Trophoblast cell (in vitro differentiated cells and primary cell): ENCODE results near the gene DCDC2C.

Experiments
- DNase-seq, 2 donors: peaks; one replicate each; pipeline ENCODE4 v3.0.0-alpha.2; 2016
- H2AFZ ChIP-seq: 2 replicates; pipeline ENCODE4 v1.6.1; 2013; ENCODE audit warnings: low read length, moderate library complexity, mild to moderate bottlenecking; ENCODE audit not compliant: insufficient read depth, poor library complexity
- H2AK5ac ChIP-seq: 2 replicates; pipeline ENCODE4 v1.6.1; 2013; ENCODE audit warnings: mild to moderate bottlenecking, low read length
- H2BK120ac ChIP-seq: 2 replicates; pipeline ENCODE4 v1.6.1; 2013; ENCODE audit warnings: low read length, mild to moderate bottlenecking, moderate library complexity; ENCODE audit not compliant: insufficient read depth, poor library complexity
- H2BK12ac ChIP-seq: 2 replicates; pipeline ENCODE4 v1.6.1; 2013; ENCODE audit warnings: mild to moderate bottlenecking, low read length, moderate library complexity
- H2BK5ac ChIP-seq: 2 replicates; pipeline ENCODE4 v1.6.1; 2013; ENCODE audit warnings: low read length, low read depth, moderate library complexity, mild to moderate bottlenecking; ENCODE audit not compliant: poor library complexity
- H3K14ac ChIP-seq: 2 replicates; pipeline ENCODE4 v1.6.1; 2013; ENCODE audit warnings: mild to moderate bottlenecking, low read length
- H3K18ac ChIP-seq: 2 replicates; pipeline ENCODE4 v1.6.1; 2013; ENCODE audit warnings: mild to moderate bottlenecking, low read length
- H3K23ac ChIP-seq: 2 replicates; pipeline ENCODE4 v1.6.1; 2013; ENCODE audit warnings: low read length
- H3K27ac ChIP-seq: 2 replicates; pipeline ENCODE4 v1.5.1; 2013; ENCODE audit warnings: low read depth, mild to moderate bottlenecking, inconsistent platforms, low read length, moderate library complexity
- H3K27me3 ChIP-seq: 2 replicates; pipeline ENCODE4 v1.6.1; 2013; ENCODE audit warnings: inconsistent platforms, mild to moderate bottlenecking, low read length, moderate library complexity; ENCODE audit not compliant: insufficient read depth
- H3K36me3 ChIP-seq, 2 experiments: 1 replicate in 1 of 2; 2 replicates in 1 of 2; pipeline ENCODE4 v1.6.1; 2013; ENCODE audit warnings: low read length in 2 of 2, mild to moderate bottlenecking in 2 of 2, moderate library complexity in 1 of 2; ENCODE audit not compliant: insufficient read depth in 2 of 2, control insufficient read depth in 1 of 2
- H3K4ac ChIP-seq: 2 replicates; pipeline ENCODE4 v1.6.1; 2013; ENCODE audit warnings: low read depth, mild to moderate bottlenecking, low read length, moderate library complexity
- H3K4me1 ChIP-seq, 2 experiments: 1 replicate in 1 of 2; 2 replicates in 1 of 2; pipeline ENCODE4 v1.6.1; 2013; ENCODE audit warnings: low read length in 2 of 2, mild to moderate bottlenecking in 2 of 2, moderate library complexity in 1 of 2; ENCODE audit not compliant: insufficient read depth in 2 of 2, control insufficient read depth in 1 of 2
- H3K4me2 ChIP-seq: 2 replicates; pipeline ENCODE4 v1.6.1; 2013; ENCODE audit warnings: inconsistent platforms, mild to moderate bottlenecking, low read length, moderate library complexity
- H3K4me3 ChIP-seq: 2 replicates; pipeline ENCODE4 v1.5.1; 2013; ENCODE audit warnings: mild to moderate bottlenecking, low read depth, low read length, inconsistent platforms
- H3K79me1 ChIP-seq: one replicate; pipeline ENCODE4 v1.6.1; 2013; ENCODE audit warnings: low read length
- H3K79me2 ChIP-seq: 2 replicates; pipeline ENCODE4 v1.6.1; 2013; ENCODE audit warnings: low read length, mild to moderate bottlenecking; ENCODE audit not compliant: control insufficient read depth, insufficient read depth, poor library complexity
- H3K9ac ChIP-seq: 2 replicates; pipeline ENCODE4 v1.6.1; 2013; ENCODE audit warnings: mild to moderate bottlenecking, low read length
- H3K9me3 ChIP-seq: 2 replicates; pipeline ENCODE4 v1.6.1; 2013; ENCODE audit warnings: low read depth, mild to moderate bottlenecking, control low read depth, inconsistent platforms, low read length; ENCODE audit not compliant: insufficient read depth
- H4K12ac ChIP-seq: 2 replicates; pipeline ENCODE4 v1.6.1; 2013; ENCODE audit warnings: low read depth, mild to moderate bottlenecking, low read length, moderate library complexity
- H4K8ac ChIP-seq: 2 replicates; pipeline ENCODE4 v1.6.1; 2013; ENCODE audit warnings: low read depth, mild to moderate bottlenecking, low read length, moderate library complexity
- H4K91ac ChIP-seq: one replicate; pipeline ENCODE4 v1.6.1; 2013; ENCODE audit warnings: low read depth, mild to moderate bottlenecking, low read length, moderate library complexity
- WGBS: extraction: QIAGEN DNeasy Blood & Tissue Kit; methylation state at CpG from one replicate; pipeline ENCODE4 v1.1.7; 2013; ENCODE audit warnings: missing lambda C conversion rate; ENCODE audit not compliant: insufficient read length, insufficient coverage; ENCODE audit errors: extremely low coverage; 5-methylcytosine and 5-hydroxymethylcytosine counted together

The DCDC2C gene

DNA sequence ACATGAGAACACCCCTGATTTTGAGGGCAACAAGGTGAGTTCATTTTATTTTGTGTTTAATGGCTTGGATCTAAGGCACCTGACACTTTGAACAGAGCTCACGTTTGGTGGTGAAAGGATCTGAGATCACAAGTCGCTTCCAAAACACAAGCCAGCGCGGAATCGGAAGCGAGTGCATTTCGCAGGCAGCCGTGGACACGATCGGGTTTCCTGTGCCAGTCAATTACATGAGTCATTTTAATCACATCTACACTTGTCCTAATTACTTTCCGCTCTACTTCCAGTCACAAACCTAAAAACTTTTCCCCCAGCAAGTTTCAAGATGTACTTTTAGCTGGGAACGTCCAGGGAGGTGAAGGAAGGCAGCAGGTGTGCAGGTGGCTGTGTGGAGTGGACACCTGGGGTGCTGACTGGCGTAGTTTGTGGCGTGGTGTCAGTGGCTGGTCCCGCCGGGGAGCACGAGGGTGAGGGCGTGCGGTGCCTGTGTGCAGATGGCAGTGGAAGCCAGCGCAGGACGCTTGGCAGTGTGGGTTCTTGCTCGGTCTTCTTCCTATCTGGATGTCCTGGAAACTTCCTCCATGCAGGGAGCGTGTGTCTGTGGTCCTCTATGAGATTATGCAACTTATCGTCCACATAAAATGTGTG, 75.6 kb downstream of the DCDC2C start:
- Histone ChIP-seq H3K9me3 (no peaks in the 10 kb centered on the region), H3K4me1 (no peaks in the 10 kb centered on the region), H3K18ac (no peak overlapping the region), H3K9ac (no peak overlapping the region), H2AK5ac (no peak overlapping the region), H3K23ac (no peak overlapping the region), H2BK120ac (no peak overlapping the region), H4K91ac (no peak overlapping the region), H3K27me3 (no peaks in the 10 kb centered on the region), H2AFZ (no peak overlapping the region), H3K27ac (no peak overlapping the region), H3K4me2 (no peak overlapping the region), H4K8ac (no peak overlapping the region), H3K79me1 (no peaks in the 10 kb centered on the region), H3K4me3 (no peak overlapping the region), H4K12ac (no peak overlapping the region), H2BK5ac (no peak overlapping the region), H3K4ac (no peak overlapping the region), H3K79me2 (no peaks in the 10 kb centered on the region), H3K36me3 (no peaks in the 10 kb centered on the region), H3K14ac (no peak overlapping the region), H2BK12ac (no peak overlapping the region)
- WGBS: no CpG with 5 or more reads among the region's 24 CpGs
- DNase-seq: no peak

DNA sequence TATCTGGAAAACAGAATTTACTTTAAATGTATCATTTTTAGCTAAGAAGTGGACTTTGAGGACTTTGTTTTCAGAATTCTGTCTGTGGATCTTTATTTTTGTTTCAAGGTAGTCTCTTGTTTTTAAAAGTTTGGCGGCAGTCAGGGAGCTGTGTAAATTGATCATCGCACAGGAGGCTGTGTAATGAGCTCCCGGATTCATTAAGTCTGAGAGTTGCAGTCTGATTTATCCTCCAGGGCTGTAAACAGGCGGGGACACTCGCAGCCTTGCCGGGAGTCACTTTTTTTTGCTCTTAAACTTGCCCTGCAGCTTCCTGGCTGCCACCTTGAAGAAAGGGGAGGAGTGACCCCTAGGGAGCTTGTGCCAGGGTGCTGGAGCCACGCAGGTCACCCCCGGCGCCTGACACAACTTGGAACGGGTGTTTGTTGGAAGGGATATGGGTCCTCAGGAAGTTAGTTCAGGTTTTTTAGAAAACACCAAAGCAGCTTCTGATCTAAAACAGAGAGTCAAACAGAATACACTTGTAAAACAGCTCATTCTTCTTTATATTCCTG, 76.2 kb downstream of the DCDC2C start:
- Histone ChIP-seq H3K79me1 (no peaks in the 10 kb centered on the region), H3K23ac (no peak overlapping the region), H3K79me2 (no peaks in the 10 kb centered on the region), H3K27me3 (no peaks in the 10 kb centered on the region), H3K14ac (no peak overlapping the region), H4K8ac (no peak overlapping the region), H3K18ac (no peak overlapping the region), H3K27ac (no peak overlapping the region), H2BK12ac (no peak overlapping the region), H3K9me3 (no peaks in the 10 kb centered on the region), H3K4me1 (no peaks in the 10 kb centered on the region), H4K91ac (no peak overlapping the region), H3K9ac (no peak overlapping the region), H2BK120ac (no peak overlapping the region), H2AK5ac (no peak overlapping the region), H2BK5ac (no peak overlapping the region), H3K4me3 (no peak overlapping the region), H3K4ac (no peak overlapping the region), H3K36me3 (no peaks in the 10 kb centered on the region), H3K4me2 (no peak overlapping the region), H4K12ac (no peak overlapping the region), H2AFZ (no peak overlapping the region)
- DNase-seq: no peak
- WGBS: no CpG with 5 or more reads among the region's 10 CpGs

DNA sequence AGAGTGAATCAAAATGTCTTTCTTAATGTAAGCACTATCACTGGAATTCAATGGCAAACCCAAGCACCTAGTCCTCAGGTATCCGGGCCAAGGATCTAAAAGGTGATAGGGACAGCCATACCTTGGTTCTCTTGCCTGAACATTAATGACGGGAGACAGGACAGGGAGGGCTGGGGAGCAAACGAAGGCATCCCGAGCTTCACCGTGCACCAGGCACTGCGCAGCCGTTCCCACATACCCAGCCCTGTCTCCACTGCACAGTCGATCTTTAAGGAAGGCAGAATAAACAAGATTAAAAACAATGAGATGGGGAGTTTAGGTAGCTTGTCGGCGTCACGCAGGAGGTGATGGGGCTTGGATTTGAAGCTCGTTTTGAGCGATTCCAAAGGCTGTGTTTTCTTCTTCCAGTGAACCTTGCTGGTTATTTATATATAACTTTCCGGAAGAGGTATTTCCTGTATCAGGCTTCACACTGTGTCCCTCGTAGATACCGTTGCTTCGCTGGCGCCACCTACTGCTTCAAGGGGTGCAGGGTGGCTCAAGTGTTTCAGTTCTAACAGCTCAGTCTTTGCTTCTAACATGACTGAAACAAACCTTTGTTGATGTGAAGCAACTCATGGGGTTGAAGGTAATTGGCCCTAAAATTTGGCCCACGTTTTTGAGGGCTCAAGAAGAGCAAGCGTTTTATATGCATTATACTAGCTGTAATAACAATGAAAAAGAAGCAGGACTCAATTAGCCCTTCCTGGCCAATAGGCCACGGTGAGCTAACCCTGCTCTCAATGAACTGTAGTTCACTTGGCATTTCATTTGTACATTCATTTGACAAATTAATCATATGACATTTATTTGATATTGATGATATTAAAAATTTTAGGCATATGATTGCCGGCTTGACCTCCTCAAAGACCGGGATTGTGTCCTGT, 77.4 kb downstream of the DCDC2C start:
- WGBS: no CpG with 5 or more reads among the region's 23 CpGs

DNA sequence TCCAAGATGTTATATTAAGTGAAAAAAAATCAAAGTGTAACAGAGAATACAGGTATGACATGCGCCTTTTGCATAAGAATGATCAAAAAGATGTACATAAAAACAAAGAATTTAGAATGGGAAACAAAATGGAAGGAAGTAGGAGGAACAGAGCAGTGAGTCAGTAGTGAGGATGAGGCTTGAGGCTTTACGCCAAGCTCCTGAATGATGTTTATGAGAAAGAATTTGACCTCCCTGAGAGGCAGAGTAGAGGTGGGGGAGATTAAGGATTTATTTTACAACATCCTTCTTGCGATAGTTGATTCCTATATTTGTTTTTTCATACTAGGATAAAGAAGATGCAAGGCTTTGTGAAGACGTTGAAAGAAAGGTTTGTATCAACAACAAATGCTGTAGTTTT, 81.4 kb downstream of the DCDC2C start:
- no peak overlapping the region for H4K12ac ChIP-seq
- no peak overlapping the region for H2BK5ac ChIP-seq
- WGBS: no CpG with 5 or more reads among the region's 4 CpGs
- no peak overlapping the region for H3K27ac ChIP-seq
- no peak for DNase-seq
- no peaks in the 10 kb centered on the region for H3K9me3 ChIP-seq
- H4K91ac ChIP-seq: no peak overlapping the region
- H3K4me1 ChIP-seq: peaks cover 0 to 4% of the 10 kb centered on the region in 2 experiments
- H2BK120ac ChIP-seq: no peak overlapping the region
- no peaks in the 10 kb centered on the region for H3K27me3 ChIP-seq
- H2BK12ac ChIP-seq: no peak overlapping the region
- no peak overlapping the region for H3K9ac ChIP-seq
- no peak overlapping the region for H3K4me3 ChIP-seq
- no peak overlapping the region for H3K14ac ChIP-seq
- H3K18ac ChIP-seq: no peak overlapping the region
- no peak overlapping the region for H3K4me2 ChIP-seq
- H3K4ac ChIP-seq: no peak overlapping the region
- H2AK5ac ChIP-seq: no peak overlapping the region
- no peak overlapping the region for H3K23ac ChIP-seq
- H4K8ac ChIP-seq: no peak overlapping the region
- H3K79me1 ChIP-seq: no peaks in the 10 kb centered on the region
- no peaks in the 10 kb centered on the region for H3K36me3 ChIP-seq
- H3K79me2 ChIP-seq: no peaks in the 10 kb centered on the region
- no peak overlapping the region for H2AFZ ChIP-seq

More for the DNA sequence above, 77.4 kb downstream of the DCDC2C start:
- Histone ChIP-seq H3K4me1 (peaks cover 0 to 4% of the 10 kb centered on the region in 2 experiments), H2BK5ac (no peak overlapping the region), H3K4me2 (no peak overlapping the region), H3K14ac (no peak overlapping the region), H2AFZ (no peak overlapping the region), H3K27ac (no peak overlapping the region), H2AK5ac (no peak overlapping the region), H4K8ac (peak overlapping the region; percentile 63), H4K12ac (no peak overlapping the region), H3K79me2 (no peaks in the 10 kb centered on the region), H3K36me3 (no peaks in the 10 kb centered on the region), H3K4me3 (no peak overlapping the region), H3K9me3 (no peaks in the 10 kb centered on the region), H3K9ac (no peak overlapping the region), H3K4ac (no peak overlapping the region), H2BK12ac (no peak overlapping the region), H3K23ac (no peak overlapping the region), H3K27me3 (no peaks in the 10 kb centered on the region), H4K91ac (no peak overlapping the region), H2BK120ac (no peak overlapping the region), H3K79me1 (no peaks in the 10 kb centered on the region), H3K18ac (no peak overlapping the region)
- peak in 1 of 2 donors; percentile 57 for DNase-seq
